Breast epithelium (tissue), 4 donors: ENCODE measurements around the gene SCFD1. TPM values are rescaled to one million over a fixed set of nuclear protein-coding genes. Genes with fewer than 3 reads are reported as not detected.

Experiments used
- DNase-seq, 2 donors: peaks; one replicate each; pipeline ENCODE4 v3.0.0-alpha.2; 2019; ENCODE audit warnings: low spot score in 2 of 2
- H3K27ac ChIP-seq, 2 donors: fragments of 200-600 bp; sonication (generic) in 1 of 2; one replicate each; pipeline ENCODE4 v1.5.1; 2016 to 2019; ENCODE audit warnings: mild to moderate bottlenecking in 1 of 2
- H3K27me3 ChIP-seq, 2 donors: fragments of 200-600 bp; sonication (generic) in 1 of 2; one replicate each; pipeline versions ENCODE4 v1.5.1 to v1.6.0; 2017 to 2019; ENCODE audit warnings: control low read depth in 1 of 2, mild to moderate bottlenecking in 1 of 2
- H3K36me3 ChIP-seq: fragments of 200-600 bp; one replicate; pipeline ENCODE4 v1.5.1; 2019
- H3K4me1 ChIP-seq, 2 donors: fragments of 200-600 bp; sonication (generic); one replicate each; pipeline ENCODE4 v1.5.1; 2016 to 2019; ENCODE audit warnings: control low read depth in 1 of 2
- H3K4me3 ChIP-seq, 3 donors: fragments of 200-600 bp; sonication (generic); 1 replicate in 2 of 3; 2 replicates in 1 of 3; pipeline ENCODE4 v1.5.1; 2016 to 2019; ENCODE audit warnings: mild to moderate bottlenecking in 3 of 3, moderate library complexity in 2 of 3
- H3K9me3 ChIP-seq, 2 donors: fragments of 200-600 bp; sonication (generic) in 1 of 2; one replicate each; pipeline ENCODE4 v1.5.1; 2016 to 2019; ENCODE audit warnings: control low read depth in 1 of 2
- CTCF ChIP-seq, 3 donors: fragments of 450-650 bp; IDR thresholded peaks; one replicate each; pipeline ENCODE4 v1.5.1; 2016 to 2017; ENCODE audit warnings: antibody characterized with exemption in 3 of 3, mild to moderate bottlenecking in 3 of 3, moderate library complexity in 3 of 3
- POLR2A ChIP-seq: fragments of 450-650 bp; IDR thresholded peaks from one replicate; pipeline ENCODE4 v1.6.1; 2016; ENCODE audit warnings: antibody characterized with exemption, mild to moderate bottlenecking, moderate library complexity
- POLR2AphosphoS5 ChIP-seq, 3 donors: sonication (generic); formaldehyde crosslinking; IDR thresholded peaks; one replicate each; pipeline ENCODE4 v1.6.1; 2017; ENCODE audit warnings: antibody characterized with exemption in 3 of 3
- intact Hi-C: fragments of 100-400 bp; cut with DNase I; formaldehyde crosslinking; loops from one replicate; pipeline ENCODE4 v1.15.1; 2023; ENCODE audit warnings: low total_unique reads
- total RNA-seq, 3 donors: library from RNA; depleted of rRNA; stranded (reverse); fragments of >200 nt; gene quantifications; one replicate each; pipeline ENCODE4 v1.1.0, GENCODE V29; 2016

Gene SCFD1
- total RNA-seq, 3 donors from 2014 or later = 64.6 to 93.1 (median 73.5) TPM

- Histone ChIP-seq H3K9me3 (peaks cover 0 to 5% of the 10 kb centered on the region in 2 donors), H3K36me3 (peaks cover 6% of the 10 kb centered on the region), H3K27me3 (no peaks in the 10 kb centered on the region), H3K4me3 (no peak overlapping the region), H3K27ac (no peak overlapping the region), H3K4me1 (no peaks in the 10 kb centered on the region)
- no peak for DNase-seq
- intact Hi-C loops = no loop called here
- TF ChIP-seq POLR2AphosphoS5 (IDR thresholded peaks at IDR 0.05) (no peak), POLR2A (no peak), CTCF (IDR thresholded peaks at IDR 0.05) (no peak)
These were observed 23.5 kb downstream of the SCFD1 start for GRCh38 chr14:30645600-30645999.

GRCh38 chr14:30648471-30648870 lies 26.4 kb downstream of the SCFD1 start:
- H3K36me3 ChIP-seq = peaks cover 10% of the 10 kb centered on the region
- TF ChIP-seq POLR2AphosphoS5 (IDR thresholded peaks at IDR 0.05) (no peak), CTCF (IDR thresholded peaks at IDR 0.05) (no peak), POLR2A (no peak)
- peaks cover 0 to 5% of the 10 kb centered on the region in 2 donors for H3K9me3 ChIP-seq
- intact Hi-C loops = no loop called here
- no peak overlapping the region for H3K27ac ChIP-seq
- no peak for DNase-seq
- no peaks in the 10 kb centered on the region for H3K4me1 ChIP-seq
- no peaks in the 10 kb centered on the region for H3K27me3 ChIP-seq
- H3K4me3 ChIP-seq = no peak overlapping the region

- Histone ChIP-seq H3K9me3 (no peaks in the 10 kb centered on the region), H3K4me1 (no peaks in the 10 kb centered on the region), H3K27ac (no peak overlapping the region), H3K27me3 (no peaks in the 10 kb centered on the region), H3K4me3 (no peak overlapping the region), H3K36me3 (peaks cover 4% of the 10 kb centered on the region)
- DNase-seq = no peak
- no peak for TF ChIP-seq CTCF (IDR thresholded peaks at IDR 0.05)
- no peak for TF ChIP-seq POLR2A
- TF ChIP-seq POLR2AphosphoS5 (IDR thresholded peaks at IDR 0.05) = no peak
- intact Hi-C loops = no loop called here
These were observed 29.8 kb downstream of the SCFD1 start for GRCh38 chr14:30651937-30652336.

- H3K9me3 ChIP-seq = no peaks in the 10 kb centered on the region
- TF ChIP-seq POLR2AphosphoS5 (IDR thresholded peaks at IDR 0.05) = no peak
- no peak for TF ChIP-seq CTCF (IDR thresholded peaks at IDR 0.05)
- no peak for TF ChIP-seq POLR2A
- no peak for DNase-seq
- intact Hi-C loops = no loop called here
- H3K4me1 ChIP-seq = no peaks in the 10 kb centered on the region
- H3K4me3 ChIP-seq = no peak overlapping the region
- H3K27ac ChIP-seq = no peak overlapping the region
- peaks cover 4% of the 10 kb centered on the region for H3K36me3 ChIP-seq
- H3K27me3 ChIP-seq = no peaks in the 10 kb centered on the region
These were observed 33.0 kb downstream of the SCFD1 start for GRCh38 chr14:30655124-30655523.

GRCh38 chr14:30655658-30656057 lies 33.5 kb downstream of the SCFD1 start:
- no peaks in the 10 kb centered on the region for H3K27me3 ChIP-seq
- no peak overlapping the region for H3K27ac ChIP-seq
- DNase-seq = no peak
- no peaks in the 10 kb centered on the region for H3K4me1 ChIP-seq
- TF ChIP-seq POLR2AphosphoS5 (IDR thresholded peaks at IDR 0.05) (no peak), CTCF (IDR thresholded peaks at IDR 0.05) (no peak), POLR2A (no peak)
- intact Hi-C loops = no loop called here
- H3K9me3 ChIP-seq = no peaks in the 10 kb centered on the region
- H3K36me3 ChIP-seq = peaks cover 4% of the 10 kb centered on the region
- no peak overlapping the region for H3K4me3 ChIP-seq
